GM12874 (cell line): Measurements from ENCODE around the gene CFAP157.

ENCODE experiments used
- TF ChIP-seq, protein P1 (sequence below): IDR thresholded peaks from 2 replicates; pipeline ENCODE4 v1.5.1; 2011; ENCODE audit warnings: low read depth, mild to moderate bottlenecking, control low read depth, low read length, moderate library complexity; ENCODE audit not compliant: insufficient read depth

Gene CFAP157

GRCh38 chr9:127706836-127707241 lies at the start of gene CFAP157:
CFAP157 (plus strand) TSS chr9:127706988; CDS start chr9:127707032, 44 bp downstream.
- TF ChIP-seq, protein P1, sequence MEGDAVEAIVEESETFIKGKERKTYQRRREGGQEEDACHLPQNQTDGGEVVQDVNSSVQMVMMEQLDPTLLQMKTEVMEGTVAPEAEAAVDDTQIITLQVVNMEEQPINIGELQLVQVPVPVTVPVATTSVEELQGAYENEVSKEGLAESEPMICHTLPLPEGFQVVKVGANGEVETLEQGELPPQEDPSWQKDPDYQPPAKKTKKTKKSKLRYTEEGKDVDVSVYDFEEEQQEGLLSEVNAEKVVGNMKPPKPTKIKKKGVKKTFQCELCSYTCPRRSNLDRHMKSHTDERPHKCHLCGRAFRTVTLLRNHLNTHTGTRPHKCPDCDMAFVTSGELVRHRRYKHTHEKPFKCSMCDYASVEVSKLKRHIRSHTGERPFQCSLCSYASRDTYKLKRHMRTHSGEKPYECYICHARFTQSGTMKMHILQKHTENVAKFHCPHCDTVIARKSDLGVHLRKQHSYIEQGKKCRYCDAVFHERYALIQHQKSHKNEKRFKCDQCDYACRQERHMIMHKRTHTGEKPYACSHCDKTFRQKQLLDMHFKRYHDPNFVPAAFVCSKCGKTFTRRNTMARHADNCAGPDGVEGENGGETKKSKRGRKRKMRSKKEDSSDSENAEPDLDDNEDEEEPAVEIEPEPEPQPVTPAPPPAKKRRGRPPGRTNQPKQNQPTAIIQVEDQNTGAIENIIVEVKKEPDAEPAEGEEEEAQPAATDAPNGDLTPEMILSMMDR, result no peak

GRCh38 chr9:127658428-127658827 lies 48.4 kb upstream of the CFAP157 start:
- TF ChIP-seq, protein P1, result no peak

DNA sequence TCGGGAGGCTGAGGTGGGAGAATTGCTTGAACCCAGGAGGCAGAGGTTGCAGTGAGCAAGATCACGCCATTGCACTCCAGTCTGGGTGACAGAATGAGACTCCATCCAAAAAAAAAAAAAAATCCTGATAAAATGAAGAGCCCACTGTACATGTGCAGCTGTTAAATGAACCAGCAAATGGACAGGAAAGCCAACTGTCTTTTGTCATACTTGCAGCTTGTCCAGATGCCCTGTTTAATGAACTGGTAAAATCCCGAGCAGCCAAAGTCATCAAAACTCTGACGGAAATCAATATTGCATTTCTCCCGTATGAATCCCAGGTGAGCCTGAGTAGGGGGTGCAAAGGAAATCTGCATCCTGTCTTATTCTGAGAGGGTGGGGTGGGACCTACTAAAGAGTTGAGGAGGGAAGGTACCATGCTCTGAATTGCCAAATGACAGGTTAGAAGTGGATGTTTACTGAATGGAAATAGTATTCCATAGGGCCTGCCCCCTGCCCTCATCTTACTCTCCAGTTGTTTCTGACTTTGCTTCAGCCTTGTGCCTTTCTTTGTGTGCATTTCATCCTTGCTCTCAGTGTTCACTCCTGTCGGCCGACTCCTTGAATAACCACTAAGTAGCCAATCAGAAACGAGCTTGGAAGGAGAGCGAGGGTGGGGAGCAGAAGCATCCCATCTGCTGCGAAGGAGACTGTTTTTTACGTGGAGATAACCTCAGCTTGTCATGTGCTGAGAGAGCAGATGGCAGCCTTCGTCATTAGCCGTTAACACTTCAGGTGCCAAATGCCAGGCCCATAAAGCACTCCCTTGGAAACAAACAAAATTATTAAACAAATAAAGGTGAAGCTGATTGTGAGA lies 45.7 kb upstream of the CFAP157 start:
- TF ChIP-seq, protein P1, result no peak

GRCh38 chr9:127662617-127663016 lies 44.2 kb upstream of the CFAP157 start:
- TF ChIP-seq, protein P1, result no peak

GRCh38 chr9:127664324-127664677 lies 42.5 kb upstream of the CFAP157 start:
- TF ChIP-seq, protein P1, result no peak

DNA sequence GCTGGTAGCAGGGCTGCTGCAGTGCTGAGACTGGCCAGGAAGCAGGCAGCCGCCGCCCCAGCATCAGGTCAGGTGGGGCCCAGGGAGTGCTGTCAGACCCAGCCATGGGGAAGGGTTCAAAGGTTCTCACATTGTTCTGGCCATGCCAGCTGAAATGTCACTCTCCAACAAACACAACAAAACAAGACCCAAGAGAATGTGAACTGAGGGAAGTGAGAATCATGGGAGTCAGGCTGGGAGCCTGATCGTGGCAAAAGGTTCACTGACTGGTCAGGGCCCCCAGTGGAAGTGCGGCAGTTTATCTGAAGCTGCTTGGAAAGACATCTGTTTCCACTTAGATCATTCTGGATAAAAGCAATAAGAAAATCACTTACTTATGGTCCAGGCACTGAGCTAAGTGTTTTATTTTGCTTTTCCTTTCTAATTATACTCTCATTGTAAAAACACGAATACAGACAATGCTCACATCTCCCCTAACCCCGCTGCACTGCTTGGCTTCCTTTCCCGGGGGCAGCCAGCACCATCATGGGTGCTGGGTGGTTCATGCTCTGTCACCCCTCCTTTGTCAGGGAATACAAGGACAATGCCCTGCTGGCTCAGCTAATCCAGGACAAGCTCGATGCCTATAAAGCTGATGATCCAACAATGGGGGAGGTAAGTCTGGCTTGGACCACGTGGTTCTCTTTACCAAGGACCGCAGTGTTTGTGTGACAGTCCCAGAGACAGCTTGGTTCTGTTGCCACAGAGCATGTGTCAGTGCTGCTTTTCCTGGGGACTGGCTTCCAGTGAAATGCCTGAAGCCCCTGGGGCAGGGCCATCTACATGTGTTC lies 41.9 kb upstream of the CFAP157 start:
- TF ChIP-seq, protein P1, result no peak

DNA sequence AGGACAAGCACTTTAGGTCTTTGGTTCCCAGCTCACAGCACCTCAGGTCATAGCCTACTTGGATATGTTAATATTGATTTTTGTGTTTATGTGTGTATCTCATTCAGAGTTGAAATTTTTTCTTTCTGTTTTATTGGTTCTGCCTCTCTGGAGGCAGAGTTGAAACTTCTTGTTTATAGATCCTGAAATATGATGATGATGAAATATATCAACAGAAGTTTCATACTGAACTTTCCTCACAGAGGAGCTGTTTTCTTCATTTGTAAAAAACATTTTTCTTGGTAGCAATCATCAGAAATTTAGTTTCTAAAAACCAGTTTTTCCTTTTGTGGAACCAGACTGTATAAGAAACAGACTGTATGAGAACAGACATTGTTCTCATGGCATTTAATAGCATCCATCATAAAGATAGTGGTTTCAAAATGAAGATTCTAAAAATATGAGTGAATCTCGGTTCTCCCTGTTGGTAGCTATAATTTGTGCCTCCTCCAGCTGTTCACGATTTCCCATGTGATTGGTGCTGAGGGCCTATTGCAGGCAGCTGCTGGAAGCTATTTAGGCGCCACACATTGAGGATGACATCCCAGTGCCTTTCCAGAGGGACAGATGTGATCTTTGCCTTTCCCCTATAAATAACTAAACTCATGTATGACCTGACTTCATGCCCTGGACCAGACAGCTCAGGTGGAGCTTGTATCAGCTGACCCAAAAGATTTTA lies 39.5 kb upstream of the CFAP157 start:
- TF ChIP-seq, protein P1, result no peak
